ENCODE measurements around the gene TMEM62. TPM values are rescaled to one million over a fixed set of nuclear protein-coding genes. Genes with fewer than 3 reads are reported as not detected.
A peak's percentile ranks its signal among the peaks of the same experiment; 100 is the strongest.

The TMEM62 gene
- total and polyA plus RNA-seq, 9 of the 15 experiments (the other 6 are each of a cell fraction or from before 2014, with no cell fraction given): 4.4 to 16.6 (median 11.1) TPM

- TF ChIP-seq CLOCK (CRISPR knock-in tag; IDR thresholded peaks at IDR 0.05; ENCODE audit: borderline replicate concordance) (no peak), ZNF239 (CRISPR knock-in tag; IDR thresholded peaks at IDR 0.05) (no peak), ZNF445 (CRISPR knock-in tag; IDR thresholded peaks at IDR 0.05; ENCODE audit: low read depth) (no peak), NR2C2 (CRISPR knock-in tag; IDR thresholded peaks at IDR 0.05) (0 out of 2 replicates have a peak, but pooled peaks have one; percentile 45), NR2C2 (tag; IDR thresholded peaks at IDR 0.05) (peak; percentile 94), MXD1 (CRISPR knock-in tag; IDR thresholded peaks at IDR 0.05; ENCODE audit: borderline replicate concordance, poor library complexity, severe bottlenecking) (no peak), ZBTB12 (CRISPR knock-in tag; IDR thresholded peaks at IDR 0.05) (0 out of 2 replicates have a peak, but pooled peaks have one; percentile 18), ZNF143 (CRISPR knock-in tag; IDR thresholded peaks at IDR 0.05) (no peak; the same call in 1 of the 2 replicates), JUN (IDR thresholded peaks at IDR 0.05; ENCODE audit: borderline replicate concordance, low read depth, low read length) (peak; percentile 72; the same call in 1 of the 2 replicates), JUN (CRISPR knock-in tag; IDR thresholded peaks at IDR 0.05; ENCODE audit: borderline replicate concordance) (no peak), CSDE1 (IDR thresholded peaks at IDR 0.05) (no peak), SMARCB1 (IDR thresholded peaks at IDR 0.05; ENCODE audit: insufficient read length, low read depth) (no peak), NR2C1 (IDR thresholded peaks at IDR 0.05) (peak; percentile 71), NR2C1 (tag; IDR thresholded peaks at IDR 0.05) (peak; percentile 83), SMAD1 (IDR thresholded peaks at IDR 0.05; ENCODE audit: low read depth, low read length, partially characterized antibody) (no peak), TRIM28 (IDR thresholded peaks at IDR 0.05) (no peak), OTX1 (CRISPR knock-in tag; IDR thresholded peaks at IDR 0.05) (0 out of 2 replicates have a peak, but pooled peaks have one; percentile 35), THRA (IDR thresholded peaks at IDR 0.05) (no peak), TEAD1 (CRISPR knock-in tag; IDR thresholded peaks at IDR 0.05) (peak; percentile 57 to 86), SAP30 (IDR thresholded peaks at IDR 0.05; ENCODE audit: borderline replicate concordance, insufficient read depth, low read depth, low read length, poor library complexity, severe bottlenecking) (peak; percentile 82), KLF13 (tag; IDR thresholded peaks at IDR 0.05; ENCODE audit: borderline replicate concordance, low read depth) (0 out of 2 replicates have a peak, but pooled peaks have one; percentile 39), XRCC5 (IDR thresholded peaks at IDR 0.05; ENCODE audit: low read depth, low read length) (peak; percentile 7; the same call in 1 of the 2 replicates)
These were observed 52.0 kb downstream of the TMEM62 start, which contains the start of gene CCNDBP1 (continued) for GRCh38 chr15:43185157-43186002.

All from K562 (cell line).